ENCODE measurements around the gene HSD17B8. TPM values are rescaled to one million over a fixed set of nuclear protein-coding genes. Genes with fewer than 3 reads are reported as not detected.

HSD17B8 gene
- total RNA-seq, 1 experiment from 2014 or later = 22.0 TPM

- ChIA-PET POLR2A (no interaction called here), CTCF (no interaction called here), RAD21 (ENCODE audit: low non-redundant PET in 1 of 2, low total read pairs in 2 of 2, uncharacterized antibody in 2 of 2, unreplicated experiment in 2 of 2) (no interaction called here)
- H3K9me2 ChIP-seq (ENCODE audit: insufficient read depth) = no peaks in the 10 kb centered on the region
- H3K4me3 ChIP-seq (replicated peaks in 1 of 2; ENCODE audit: low read depth in 1 of 2, low read length in 2 of 2) = no peak overlapping the region
- H3K36me3 ChIP-seq (ENCODE audit: control insufficient read depth in 1 of 2, insufficient read depth in 2 of 2, low read length in 2 of 2) = no peaks in the 10 kb centered on the region
- intact Hi-C loops (cut with micrococcal nuclease) = no loop called here
- TF ChIP-seq CBX3 (IDR thresholded peaks at IDR 0.05; ENCODE audit: low read depth) = no peak
- no peak for TF ChIP-seq ZBTB33 (IDR thresholded peaks at IDR 0.05; ENCODE audit: extremely low read depth, insufficient replicate concordance, low read length)
- no peak for TF ChIP-seq CEBPB (IDR thresholded peaks at IDR 0.05; ENCODE audit: low read depth)
- no peak for TF ChIP-seq RAD21 (IDR thresholded peaks at IDR 0.05; ENCODE audit: low read depth)
- no peak for TF ChIP-seq ZNF274 (IDR thresholded peaks at IDR 0.05; ENCODE audit: low read depth, low read length)
- no peak for TF ChIP-seq ATF3 (IDR thresholded peaks at IDR 0.05)
- no peak for TF ChIP-seq EZH2 (IDR thresholded peaks at IDR 0.05)
- no peak for TF ChIP-seq POLR2AphosphoS5 (IDR thresholded peaks at IDR 0.05; ENCODE audit: low read depth, low read length)
- TF ChIP-seq TCF7L2 (IDR thresholded peaks at IDR 0.05; ENCODE audit: borderline replicate concordance, extremely low read depth, insufficient read depth, insufficient read length) = no peak
- no peak for TF ChIP-seq SRF (IDR thresholded peaks at IDR 0.05; ENCODE audit: low read depth)
- no peaks in the 10 kb centered on the region for H4K20me1 ChIP-seq (ENCODE audit: insufficient read depth)
- no peak overlapping the region for H3K27ac ChIP-seq (ENCODE audit: low read depth, low read length)
- H3K27me3 ChIP-seq (ENCODE audit: insufficient read depth, low read length) = no peaks in the 10 kb centered on the region
- H3K4me1 ChIP-seq (ENCODE audit: control insufficient read depth in 1 of 2, insufficient read depth in 2 of 2, low read length in 2 of 2) = peaks cover 0 to 7% of the 10 kb centered on the region in 2 experiments; a peak in 2 of 4 replicates
- DNase-seq (ENCODE audit: low read depth, low spot score) (no peak), ATAC-seq (no peak)
- H3K79me2 ChIP-seq (ENCODE audit: insufficient read depth, low read length) = no peaks in the 10 kb centered on the region
- H2AFZ ChIP-seq (ENCODE audit: low read depth, low read length, poor library complexity, severe bottlenecking) = no peak overlapping the region
- no peaks in the 10 kb centered on the region for H3K9me3 ChIP-seq (ENCODE audit: control insufficient read depth in 1 of 2, insufficient read depth in 1 of 2, low read depth in 1 of 2, low read length in 2 of 2)
- BruUV-seq (replicated peaks) = no TSS peak
- H3K4me2 ChIP-seq (ENCODE audit: low read length) = no peak overlapping the region
- no peak overlapping the region for H3K9ac ChIP-seq (ENCODE audit: low read length)
Measured at GRCh38 chr6:33185654-33186187, 18.7 kb upstream of the HSD17B8 start.

Measured in HCT116 (cell line).